ENCODE data around the gene TPRN. TPM values are rescaled to one million over a fixed set of nuclear protein-coding genes. Genes with fewer than 3 reads are reported as not detected.

TPRN gene
- total and polyA plus RNA-seq, 4 donors: 4.3 to 10.8 (median 5.7) TPM

- ATAC-seq (ENCODE audit: low FRiP score): no peak
- Histone ChIP-seq H3K4me3 (ENCODE audit: low read length in 2 of 2) (no peak overlapping the region), H3K27ac (ENCODE audit: low read depth in 1 of 2, low read length in 2 of 2) (no peak overlapping the region), H3K4me1 (ENCODE audit: control insufficient read depth in 1 of 2, insufficient read depth in 2 of 2, low read length in 2 of 2) (no peaks in the 10 kb centered on the region), H3K36me3 (ENCODE audit: control insufficient read depth in 1 of 2, insufficient read depth in 2 of 2, low read length in 1 of 2) (no peaks in the 10 kb centered on the region), H3K27me3 (ENCODE audit: control insufficient read depth in 1 of 2, insufficient read depth in 2 of 2, low read length in 1 of 2) (no peaks in the 10 kb centered on the region), H3K9me3 (ENCODE audit: control insufficient read depth, low read length) (no peaks in the 10 kb centered on the region)
- WGBS, 2 donors: 73 to 74% methylated on average over 18 of the region's 18 CpGs
- no peak for DNase-seq
- intact Hi-C loops (cut with DNase I): loop anchor here in 1 of 2 donors (5.0 kb wide), 1 partner anchor 104 kb away; no protein-coding TSS in a partner anchor
These were observed 26.0 kb upstream of the TPRN start for GRCh38 chr9:137226338-137227053.

DNA sequence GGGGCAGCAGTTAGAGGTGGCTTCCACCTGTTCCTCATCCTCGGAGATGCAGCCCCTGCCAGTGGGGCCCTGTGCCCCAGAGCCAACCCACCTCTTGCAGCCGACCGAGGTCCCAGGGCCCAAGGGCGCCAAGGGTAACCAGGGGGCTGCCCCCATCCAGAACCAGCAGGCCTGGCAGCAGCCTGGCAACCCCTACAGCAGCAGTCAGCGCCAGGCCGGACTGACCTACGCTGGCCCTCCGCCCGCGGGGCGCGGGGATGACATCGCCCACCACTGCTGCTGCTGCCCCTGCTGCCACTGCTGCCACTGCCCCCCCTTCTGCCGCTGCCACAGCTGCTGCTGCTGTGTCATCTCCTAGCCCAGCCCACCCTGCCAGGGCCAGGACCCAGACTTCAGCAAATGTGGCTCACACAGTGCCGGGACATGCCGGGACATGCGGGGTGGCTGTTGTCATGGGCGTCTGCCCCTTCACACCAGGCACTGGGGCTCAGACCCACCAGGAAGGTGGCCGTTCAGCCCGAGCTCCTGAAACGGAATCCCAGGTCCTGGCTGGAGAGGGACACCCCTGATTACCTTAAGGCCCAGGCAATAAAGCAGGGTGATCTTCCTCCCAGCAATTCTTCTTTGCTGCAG is 25.3 kb upstream of the TPRN start:
- no peaks in the 10 kb centered on the region for H3K27me3 ChIP-seq (ENCODE audit: control insufficient read depth in 1 of 2, insufficient read depth in 2 of 2, low read length in 1 of 2)
- DNase-seq (no peak), ATAC-seq (ENCODE audit: low FRiP score) (no peak)
- H3K9me3 ChIP-seq (ENCODE audit: control insufficient read depth, low read length): no peaks in the 10 kb centered on the region
- H3K36me3 ChIP-seq (ENCODE audit: control insufficient read depth in 1 of 2, insufficient read depth in 2 of 2, low read length in 1 of 2): no peaks in the 10 kb centered on the region
- no peaks in the 10 kb centered on the region for H3K4me1 ChIP-seq (ENCODE audit: control insufficient read depth in 1 of 2, insufficient read depth in 2 of 2, low read length in 2 of 2)
- no peak overlapping the region for H3K27ac ChIP-seq (ENCODE audit: low read depth in 1 of 2, low read length in 2 of 2)
- no peak overlapping the region for H3K4me3 ChIP-seq (ENCODE audit: low read length in 2 of 2)
- WGBS, 2 donors: 77 to 84% methylated on average over 15 to 21 of the region's 21 CpGs
- intact Hi-C loops (cut with DNase I): loop anchor here in 1 of 2 donors (5.0 kb wide), 1 partner anchor 104 kb away; no protein-coding TSS in a partner anchor

- no peaks in the 10 kb centered on the region for H3K4me1 ChIP-seq (ENCODE audit: control insufficient read depth in 1 of 2, insufficient read depth in 2 of 2, low read length in 2 of 2)
- intact Hi-C loops (cut with DNase I): loop anchor here in 1 of 2 donors (5.0 kb wide), 1 partner anchor 103 kb away; no protein-coding TSS in a partner anchor
These were observed 24.5 kb upstream of the TPRN start, which contains the start of gene CYSRT1 for GRCh38 chr9:137224830-137225694. Gene CYSRT1 (plus strand): TSS chr9:137225174. CDS start chr9:137225622, 448 bp downstream.

GRCh38 chr9:137223078-137223970 is 22.8 kb upstream of the TPRN start:
- H3K27me3 ChIP-seq (ENCODE audit: control insufficient read depth in 1 of 2, insufficient read depth in 2 of 2, low read length in 1 of 2): no peaks in the 10 kb centered on the region
- no peaks in the 10 kb centered on the region for H3K9me3 ChIP-seq (ENCODE audit: control insufficient read depth, low read length)
- ATAC-seq (ENCODE audit: low FRiP score) (peak; percentile 95), DNase-seq (peak; percentile 98 to 99)
- peak overlapping the region; percentile 8 to 77 for H3K27ac ChIP-seq (ENCODE audit: low read depth in 1 of 2, low read length in 2 of 2)
- 1 to 2% methylated on average over 51 to 63 of the region's 63 CpGs for WGBS, 2 donors
- H3K4me1 ChIP-seq (ENCODE audit: control insufficient read depth in 1 of 2, insufficient read depth in 2 of 2, low read length in 2 of 2): no peaks in the 10 kb centered on the region
- peak overlapping the region; percentile 36 to 75 for H3K4me3 ChIP-seq (ENCODE audit: low read length in 2 of 2)
- intact Hi-C loops (cut with DNase I): no loop called here
- H3K36me3 ChIP-seq (ENCODE audit: control insufficient read depth in 1 of 2, insufficient read depth in 2 of 2, low read length in 1 of 2): no peaks in the 10 kb centered on the region

More at GRCh38 chr9:137224830-137225694, 24.5 kb upstream of the TPRN start, which contains the start of gene CYSRT1:
- H3K27ac ChIP-seq (ENCODE audit: low read depth in 1 of 2, low read length in 2 of 2): peak within 1 kb of the TSS in 1 of 2 donors; percentile 77
- H3K9me3 ChIP-seq (ENCODE audit: control insufficient read depth, low read length): no peaks in the 10 kb centered on the region
- H3K36me3 ChIP-seq (ENCODE audit: control insufficient read depth in 1 of 2, insufficient read depth in 2 of 2, low read length in 1 of 2): no peaks in the 10 kb centered on the region
- H3K4me3 ChIP-seq (ENCODE audit: low read length in 2 of 2): no peak within 1 kb of the TSS
- DNase-seq (no peak), ATAC-seq (ENCODE audit: low FRiP score) (no peak)
- WGBS, 2 donors: 51 to 54% methylated on average over 21 to 23 of the region's 23 CpGs
- H3K27me3 ChIP-seq (ENCODE audit: control insufficient read depth in 1 of 2, insufficient read depth in 2 of 2, low read length in 1 of 2): no peaks in the 10 kb centered on the region

DNA sequence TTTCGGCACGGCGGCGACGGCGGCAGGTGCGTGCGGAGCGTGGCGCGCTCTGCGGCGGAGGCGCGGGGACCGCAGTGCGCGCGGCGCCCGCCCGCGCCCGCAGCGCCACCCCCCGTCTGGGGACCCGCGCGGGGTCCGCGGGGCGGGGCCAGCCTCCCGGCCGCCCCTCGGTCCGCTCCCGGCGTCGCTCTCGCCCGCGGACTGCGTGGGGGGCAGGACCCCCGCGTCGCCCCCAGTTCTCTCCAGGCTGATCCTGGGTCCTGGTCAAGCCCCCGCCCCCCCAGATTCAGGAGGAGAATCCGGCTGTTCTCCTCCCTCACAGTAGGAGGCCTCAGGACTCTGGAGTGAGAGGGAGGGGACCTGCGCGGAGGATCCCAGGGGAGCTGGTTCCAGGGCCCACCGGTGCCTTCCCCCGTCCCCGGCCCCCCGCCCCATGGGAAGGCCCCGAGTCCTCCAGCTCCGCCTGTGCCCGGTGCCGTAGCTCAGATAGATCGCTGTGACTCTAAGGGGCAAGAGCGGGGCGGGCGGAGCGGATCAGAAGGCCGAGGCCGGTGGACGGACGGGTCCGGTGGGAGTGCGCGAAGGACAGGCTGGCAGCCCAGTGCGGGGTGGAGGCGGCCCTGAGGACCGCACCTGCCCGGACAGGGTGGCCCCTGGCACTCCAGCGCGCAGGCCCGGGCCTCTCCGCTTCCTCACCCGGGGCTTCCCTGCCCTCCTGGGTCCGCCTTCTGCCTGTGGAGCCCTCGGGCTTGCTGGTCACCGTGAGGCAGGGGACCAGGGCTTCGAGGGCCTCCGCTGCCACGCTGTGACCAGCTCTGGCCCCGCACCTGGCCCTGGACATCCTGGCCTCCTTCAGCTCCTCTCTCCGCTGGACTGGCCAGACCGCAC is 21.9 kb upstream of the TPRN start, which contains the start of gene RNF208:
Gene RNF208 (minus strand): TSS at position 51 of the 888 bp plus-strand sequence. CDS start 1,028 bp downstream, outside the sequence.
- intact Hi-C loops (cut with DNase I): no loop called here
- peak within 1 kb of the TSS in 1 of 2 donors; percentile 8 for H3K27ac ChIP-seq (ENCODE audit: low read depth in 1 of 2, low read length in 2 of 2)
- no peaks in the 10 kb centered on the region for H3K9me3 ChIP-seq (ENCODE audit: control insufficient read depth, low read length)
- H3K27me3 ChIP-seq (ENCODE audit: control insufficient read depth in 1 of 2, insufficient read depth in 2 of 2, low read length in 1 of 2): no peaks in the 10 kb centered on the region
- no peak for DNase-seq
- peak; percentile 0 for ATAC-seq (ENCODE audit: low FRiP score)
- H3K36me3 ChIP-seq (ENCODE audit: control insufficient read depth in 1 of 2, insufficient read depth in 2 of 2, low read length in 1 of 2): no peaks in the 10 kb centered on the region
- no peaks in the 10 kb centered on the region for H3K4me1 ChIP-seq (ENCODE audit: control insufficient read depth in 1 of 2, insufficient read depth in 2 of 2, low read length in 2 of 2)
- H3K4me3 ChIP-seq (ENCODE audit: low read length in 2 of 2): peak within 1 kb of the TSS; percentile 3 to 40
- 4 to 6% methylated on average over 46 to 88 of the region's 88 CpGs for WGBS, 2 donors

GRCh38 chr9:137221506-137222111 is 21.1 kb upstream of the TPRN start:
- ATAC-seq (ENCODE audit: low FRiP score) (no peak), DNase-seq (no peak)
- Histone ChIP-seq H3K27ac (ENCODE audit: low read depth in 1 of 2, low read length in 2 of 2) (no peak overlapping the region), H3K27me3 (ENCODE audit: control insufficient read depth in 1 of 2, insufficient read depth in 2 of 2, low read length in 1 of 2) (no peaks in the 10 kb centered on the region), H3K4me3 (ENCODE audit: low read length in 2 of 2) (peak overlapping the region; percentile 3 to 40), H3K4me1 (ENCODE audit: control insufficient read depth in 1 of 2, insufficient read depth in 2 of 2, low read length in 2 of 2) (no peaks in the 10 kb centered on the region), H3K36me3 (ENCODE audit: control insufficient read depth in 1 of 2, insufficient read depth in 2 of 2, low read length in 1 of 2) (no peaks in the 10 kb centered on the region), H3K9me3 (ENCODE audit: control insufficient read depth, low read length) (no peaks in the 10 kb centered on the region)
- WGBS, 2 donors: 8 to 9% methylated on average over 39 to 61 of the region's 61 CpGs
- intact Hi-C loops (cut with DNase I): no loop called here

DNA sequence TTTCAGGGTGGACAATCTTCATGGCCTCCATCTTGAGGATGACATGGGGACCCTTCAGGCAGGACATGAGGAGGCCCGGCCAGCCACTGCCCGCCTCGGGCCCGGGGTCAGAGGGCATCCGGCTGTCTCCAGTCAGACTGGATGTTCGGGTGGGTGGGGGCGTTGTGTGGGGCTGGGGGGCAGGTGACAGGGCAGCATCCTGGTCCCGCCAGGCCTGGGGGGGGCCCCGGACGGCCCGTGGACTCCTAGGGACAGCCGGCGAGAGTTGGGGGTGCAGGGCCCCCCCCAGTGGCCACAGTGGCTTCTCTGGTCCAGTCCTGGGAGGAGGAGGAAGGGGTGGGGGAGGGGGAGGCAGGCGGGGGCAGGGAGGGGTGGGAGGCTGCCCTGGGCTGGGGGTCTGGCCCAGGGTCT is 20.6 kb upstream of the TPRN start:
- ATAC-seq (ENCODE audit: low FRiP score): no peak
- H3K27me3 ChIP-seq (ENCODE audit: control insufficient read depth in 1 of 2, insufficient read depth in 2 of 2, low read length in 1 of 2): no peaks in the 10 kb centered on the region
- H3K9me3 ChIP-seq (ENCODE audit: control insufficient read depth, low read length): no peaks in the 10 kb centered on the region
- intact Hi-C loops (cut with DNase I): no loop called here
- WGBS, 2 donors: 90% methylated on average over 9 to 14 of the region's 14 CpGs
- no peak for DNase-seq
- H3K36me3 ChIP-seq (ENCODE audit: control insufficient read depth in 1 of 2, insufficient read depth in 2 of 2, low read length in 1 of 2): no peaks in the 10 kb centered on the region
- no peak overlapping the region for H3K4me3 ChIP-seq (ENCODE audit: low read length in 2 of 2)
- no peaks in the 10 kb centered on the region for H3K4me1 ChIP-seq (ENCODE audit: control insufficient read depth in 1 of 2, insufficient read depth in 2 of 2, low read length in 2 of 2)
- no peak overlapping the region for H3K27ac ChIP-seq (ENCODE audit: low read depth in 1 of 2, low read length in 2 of 2)
